ENCODE data around the gene UPP2.

Gene UPP2

GRCh38 chr2:158138255-158138654 is 36.6 kb downstream of the UPP2 start:
- H3K36me3 ChIP-seq = no peaks in the 10 kb centered on the region
- TF ChIP-seq CTCF (IDR thresholded peaks at IDR 0.05) = no peak
- no peak overlapping the region for H3K27ac ChIP-seq
- H3K4me1 ChIP-seq (ENCODE audit: control insufficient read depth in 1 of 2, insufficient read depth in 1 of 2, low read depth in 1 of 2, low read length in 1 of 2) = peaks cover 0 to 11% of the 10 kb centered on the region in 2 experiments
- H3K27me3 ChIP-seq = no peaks in the 10 kb centered on the region
- no peaks in the 10 kb centered on the region for H3K9me3 ChIP-seq
- no peak overlapping the region for H3K4me3 ChIP-seq (ENCODE audit: low read depth in 1 of 2, low read length in 1 of 2)

GRCh38 chr2:158140201-158140600 is 38.5 kb downstream of the UPP2 start:
- Histone ChIP-seq H3K36me3 (no peaks in the 10 kb centered on the region), H3K4me3 (ENCODE audit: low read depth in 1 of 2, low read length in 1 of 2) (no peak overlapping the region), H3K4me1 (ENCODE audit: control insufficient read depth in 1 of 2, insufficient read depth in 1 of 2, low read depth in 1 of 2, low read length in 1 of 2) (peaks cover 0 to 12% of the 10 kb centered on the region in 2 experiments), H3K27ac (no peak overlapping the region), H3K27me3 (no peaks in the 10 kb centered on the region), H3K9me3 (no peaks in the 10 kb centered on the region)
- TF ChIP-seq CTCF (IDR thresholded peaks at IDR 0.05) = no peak

GRCh38 chr2:158142165-158142564 is 40.5 kb downstream of the UPP2 start:
- Histone ChIP-seq H3K27ac (no peak overlapping the region), H3K9me3 (no peaks in the 10 kb centered on the region), H3K27me3 (no peaks in the 10 kb centered on the region), H3K36me3 (no peaks in the 10 kb centered on the region), H3K4me1 (ENCODE audit: control insufficient read depth in 1 of 2, insufficient read depth in 1 of 2, low read depth in 1 of 2, low read length in 1 of 2) (peaks cover 0 to 12% of the 10 kb centered on the region in 2 experiments), H3K4me3 (ENCODE audit: low read depth in 1 of 2, low read length in 1 of 2) (no peak overlapping the region)
- TF ChIP-seq CTCF (IDR thresholded peaks at IDR 0.05) = no peak

- Histone ChIP-seq H3K27ac (no peak overlapping the region), H3K4me1 (ENCODE audit: control insufficient read depth in 1 of 2, insufficient read depth in 1 of 2, low read depth in 1 of 2, low read length in 1 of 2) (peaks cover 0 to 12% of the 10 kb centered on the region in 2 experiments), H3K27me3 (no peaks in the 10 kb centered on the region), H3K9me3 (no peaks in the 10 kb centered on the region), H3K36me3 (no peaks in the 10 kb centered on the region), H3K4me3 (ENCODE audit: low read depth in 1 of 2, low read length in 1 of 2) (no peak overlapping the region)
- TF ChIP-seq CTCF (IDR thresholded peaks at IDR 0.05) = no peak
These were observed 41.1 kb downstream of the UPP2 start for GRCh38 chr2:158142568-158143332.

GRCh38 chr2:158143703-158144360 is 42.2 kb downstream of the UPP2 start:
- no peak overlapping the region for H3K27ac ChIP-seq
- peaks cover 0 to 12% of the 10 kb centered on the region in 2 experiments for H3K4me1 ChIP-seq (ENCODE audit: control insufficient read depth in 1 of 2, insufficient read depth in 1 of 2, low read depth in 1 of 2, low read length in 1 of 2)
- H3K27me3 ChIP-seq = no peaks in the 10 kb centered on the region
- no peaks in the 10 kb centered on the region for H3K9me3 ChIP-seq
- TF ChIP-seq CTCF (IDR thresholded peaks at IDR 0.05) = no peak
- H3K36me3 ChIP-seq = no peaks in the 10 kb centered on the region
- H3K4me3 ChIP-seq (ENCODE audit: low read depth in 1 of 2, low read length in 1 of 2) = no peak overlapping the region

All from neutrophil (primary cell).